Upper lobe of left lung (tissue), 4 donors: ENCODE measurements around the gene SP100.

ENCODE experiments used
- EP300 ChIP-seq, 4 donors: sonication (generic); formaldehyde crosslinking; IDR thresholded peaks; one replicate each; pipeline ENCODE4 v1.5.1; 2017; ENCODE audit warnings: antibody characterized with exemption in 4 of 4, control low read depth in 2 of 4
- POLR2A ChIP-seq, 4 donors: fragments of 450-650 bp; IDR thresholded peaks; one replicate each; pipeline ENCODE4 v1.5.1; 2016 to 2017; ENCODE audit warnings: antibody characterized with exemption in 4 of 4, mild to moderate bottlenecking in 2 of 4
- POLR2AphosphoS5 ChIP-seq, 2 donors: sonication (generic); formaldehyde crosslinking; IDR thresholded peaks; one replicate each; pipeline ENCODE4 v1.5.1; 2017; ENCODE audit warnings: antibody characterized with exemption in 2 of 2
- TF ChIP-seq, protein P1 (sequence below), 6 experiments: fragments of 450-650 bp in 4 of 6; fragments of 200-600 bp in 2 of 6; sonication (generic) in 2 of 6; IDR thresholded peaks; one replicate each; pipeline ENCODE4 v1.5.1; 2016 to 2019; ENCODE audit warnings: antibody characterized with exemption in 6 of 6

GRCh38 chr2:230592775-230593174 is 176.8 kb downstream of the SP100 start:
- TF ChIP-seq, protein P1, sequence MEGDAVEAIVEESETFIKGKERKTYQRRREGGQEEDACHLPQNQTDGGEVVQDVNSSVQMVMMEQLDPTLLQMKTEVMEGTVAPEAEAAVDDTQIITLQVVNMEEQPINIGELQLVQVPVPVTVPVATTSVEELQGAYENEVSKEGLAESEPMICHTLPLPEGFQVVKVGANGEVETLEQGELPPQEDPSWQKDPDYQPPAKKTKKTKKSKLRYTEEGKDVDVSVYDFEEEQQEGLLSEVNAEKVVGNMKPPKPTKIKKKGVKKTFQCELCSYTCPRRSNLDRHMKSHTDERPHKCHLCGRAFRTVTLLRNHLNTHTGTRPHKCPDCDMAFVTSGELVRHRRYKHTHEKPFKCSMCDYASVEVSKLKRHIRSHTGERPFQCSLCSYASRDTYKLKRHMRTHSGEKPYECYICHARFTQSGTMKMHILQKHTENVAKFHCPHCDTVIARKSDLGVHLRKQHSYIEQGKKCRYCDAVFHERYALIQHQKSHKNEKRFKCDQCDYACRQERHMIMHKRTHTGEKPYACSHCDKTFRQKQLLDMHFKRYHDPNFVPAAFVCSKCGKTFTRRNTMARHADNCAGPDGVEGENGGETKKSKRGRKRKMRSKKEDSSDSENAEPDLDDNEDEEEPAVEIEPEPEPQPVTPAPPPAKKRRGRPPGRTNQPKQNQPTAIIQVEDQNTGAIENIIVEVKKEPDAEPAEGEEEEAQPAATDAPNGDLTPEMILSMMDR (IDR thresholded peaks at IDR 0.05): no peak
- no peak for TF ChIP-seq EP300 (IDR thresholded peaks at IDR 0.05)
- TF ChIP-seq POLR2A (IDR thresholded peaks at IDR 0.05): no peak
- TF ChIP-seq POLR2AphosphoS5 (IDR thresholded peaks at IDR 0.05): no peak
